ENCODE data around the gene FAM118B.
"Not testable (repeated sequence)": the region's sequence is repeated elsewhere in the genome, so short reads cannot be mapped to it uniquely, and the experiment has no call there.

The FAM118B gene

DNA sequence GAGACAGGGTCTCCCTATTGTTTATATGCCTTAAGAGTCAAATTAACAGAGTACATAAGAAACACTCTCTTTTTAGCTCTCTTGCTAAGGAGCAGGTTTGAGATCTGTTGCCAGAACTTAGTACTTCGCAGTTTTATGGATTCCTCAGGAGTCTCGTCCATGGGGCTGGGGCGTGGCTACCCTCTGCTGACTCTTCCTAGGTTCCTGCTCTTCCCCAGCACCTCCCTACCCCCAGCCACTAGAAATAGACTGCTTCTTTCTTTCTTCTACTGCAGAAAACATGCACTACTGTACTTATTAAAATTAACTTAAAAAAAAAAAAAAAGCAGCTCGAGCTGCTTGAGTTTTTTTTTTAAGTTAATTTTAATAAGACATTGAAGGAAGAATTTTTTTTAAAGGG, 8.0 kb downstream of the FAM118B start:
- no peak for DNase-seq

GRCh38 chr11:126224647-126225294, 13.2 kb downstream of the FAM118B start:
- DNase-seq, result no peak

DNA sequence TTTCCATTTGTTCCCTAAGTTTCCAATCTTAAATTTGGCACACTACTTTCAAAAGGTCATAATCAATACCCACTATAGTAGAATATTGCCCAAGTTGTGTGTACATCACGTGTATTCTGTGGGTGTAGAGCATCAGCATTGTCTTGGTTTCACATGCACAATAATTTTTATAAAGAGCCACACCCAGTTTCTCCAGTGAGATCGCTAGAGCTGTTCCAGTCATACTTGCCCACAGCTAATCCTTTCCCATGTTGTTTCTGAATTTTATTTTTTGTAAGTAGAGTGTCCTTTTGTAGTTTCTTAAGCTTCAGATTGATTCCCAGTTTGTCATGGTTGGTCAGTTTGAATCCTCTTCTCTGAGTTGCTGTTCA, 13.7 kb downstream of the FAM118B start:
- DNase-seq, result no peak

GRCh38 chr11:126226334-126227084, 14.9 kb downstream of the FAM118B start:
- no peak for DNase-seq

DNA sequence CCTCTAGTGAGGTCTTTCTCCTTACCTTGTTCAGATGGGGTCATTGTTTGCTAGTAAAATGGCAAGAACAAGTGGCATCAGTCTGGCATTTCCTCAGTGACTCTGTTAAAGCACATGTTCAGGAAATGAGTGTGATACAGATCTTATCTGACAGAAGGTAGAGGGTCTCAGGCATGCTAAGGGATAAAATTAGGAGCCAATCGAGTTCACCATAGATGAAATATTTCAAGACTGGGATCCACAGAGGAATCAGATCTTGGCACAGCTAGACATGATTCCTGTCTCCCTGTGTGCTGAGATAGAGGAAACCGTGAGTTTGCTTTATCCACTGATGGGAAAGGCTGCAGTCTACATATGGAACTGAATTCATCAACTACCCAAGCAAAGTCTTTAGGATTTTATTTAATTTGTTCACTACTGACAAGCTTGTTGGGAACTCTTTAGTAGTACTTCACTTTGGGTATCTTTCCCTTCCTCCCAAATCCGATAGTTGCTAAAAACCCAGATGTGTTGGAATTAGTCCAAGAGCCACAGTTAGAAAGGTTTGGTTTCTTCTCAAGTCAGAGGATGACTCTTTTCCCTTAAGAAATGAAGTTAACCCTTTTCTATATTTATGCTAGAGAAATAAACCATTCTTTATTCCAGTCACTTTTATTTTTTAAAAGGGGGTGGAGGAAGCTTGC, 18.4 kb downstream of the FAM118B start:
- DNase-seq, result no peak

GRCh38 chr11:126231725-126232459, 20.3 kb downstream of the FAM118B start:
- no peak for DNase-seq

DNA sequence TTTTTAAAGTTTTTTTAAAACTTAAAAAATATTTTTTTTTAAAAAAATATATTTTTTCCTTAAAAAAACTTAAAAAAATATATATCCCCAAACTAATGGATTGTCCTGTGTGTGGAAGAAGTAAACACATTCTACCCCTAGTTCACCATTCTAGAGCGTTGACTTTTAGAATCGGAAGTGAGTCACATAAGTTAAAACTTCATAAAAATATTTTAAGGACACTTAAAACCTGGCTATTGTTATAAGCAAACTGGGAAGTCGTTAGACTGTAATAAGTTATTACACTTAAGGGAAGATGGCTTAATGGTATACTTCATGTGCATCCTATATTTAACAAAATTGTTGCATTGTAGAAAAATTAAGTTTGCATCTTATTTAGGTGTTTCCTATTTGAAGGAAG, 21.1 kb downstream of the FAM118B start:
- no peak for DNase-seq

DNA sequence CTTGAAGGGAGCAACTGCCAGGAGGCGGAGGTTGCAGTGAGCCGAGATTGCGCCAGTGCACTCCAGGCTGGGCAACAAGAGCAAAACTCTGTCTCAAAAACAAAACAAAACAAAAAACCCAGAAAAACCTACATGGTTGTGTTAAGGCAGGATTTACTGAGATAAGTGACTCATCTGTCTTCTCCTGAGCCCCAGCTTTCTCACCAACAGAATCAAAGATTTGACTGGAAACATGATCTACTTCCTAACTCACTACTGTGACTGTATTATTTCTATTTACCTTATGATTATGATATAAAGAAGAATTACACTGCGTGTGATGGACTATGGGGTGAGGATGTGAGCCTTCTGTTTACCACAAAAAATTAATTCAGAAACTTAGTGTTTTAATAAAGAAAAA, 21.8 kb downstream of the FAM118B start:
- no peak for DNase-seq

GRCh38 chr11:126246636-126247035, 35.1 kb downstream of the FAM118B start:
- DNase-seq, result no peak

- DNase-seq, result no peak
Measured at GRCh38 chr11:126253265-126253664, 41.7 kb downstream of the FAM118B start.

GRCh38 chr11:126254819-126255218, 43.2 kb downstream of the FAM118B start:
- no peak for DNase-seq

DNA sequence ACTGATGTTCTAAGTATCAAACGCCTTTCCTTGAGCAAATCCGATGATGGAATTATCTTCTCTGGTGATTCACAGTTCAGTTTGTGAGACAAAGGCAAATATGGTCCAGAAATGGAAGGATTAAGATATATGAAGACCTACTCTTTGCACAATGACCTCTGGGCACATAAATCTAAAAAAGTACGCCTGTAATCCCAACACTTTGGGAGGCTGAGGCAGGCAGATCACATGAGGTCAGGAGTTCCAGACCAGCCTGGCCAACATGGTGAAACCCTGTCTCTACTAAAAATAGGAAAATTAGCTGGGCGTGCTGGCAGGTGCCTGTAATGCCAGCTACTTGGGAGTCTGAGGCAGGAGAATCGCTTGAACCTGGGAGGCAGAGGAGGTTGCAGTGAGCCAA, 43.9 kb downstream of the FAM118B start:
- DNase-seq, result not testable (repeated sequence)

DNA sequence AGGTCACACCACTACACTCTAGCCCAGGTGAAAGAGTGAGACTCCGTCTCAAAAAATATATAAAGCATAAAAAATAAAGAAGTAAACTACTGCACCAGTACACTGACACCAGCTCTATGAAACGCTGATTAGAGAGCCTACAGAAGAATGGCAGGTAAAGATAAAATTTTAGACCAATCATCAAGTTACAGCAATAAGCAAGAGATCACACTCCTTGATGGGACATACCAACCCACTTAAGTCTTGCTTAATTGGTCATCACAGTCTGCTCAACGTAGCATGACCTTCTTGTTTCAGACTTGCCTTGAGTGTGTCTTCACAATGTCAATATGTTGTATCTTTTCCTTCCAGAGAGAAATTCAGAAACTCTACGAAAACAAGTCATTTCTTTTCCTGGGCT, 44.6 kb downstream of the FAM118B start:
- no peak for DNase-seq

DNA sequence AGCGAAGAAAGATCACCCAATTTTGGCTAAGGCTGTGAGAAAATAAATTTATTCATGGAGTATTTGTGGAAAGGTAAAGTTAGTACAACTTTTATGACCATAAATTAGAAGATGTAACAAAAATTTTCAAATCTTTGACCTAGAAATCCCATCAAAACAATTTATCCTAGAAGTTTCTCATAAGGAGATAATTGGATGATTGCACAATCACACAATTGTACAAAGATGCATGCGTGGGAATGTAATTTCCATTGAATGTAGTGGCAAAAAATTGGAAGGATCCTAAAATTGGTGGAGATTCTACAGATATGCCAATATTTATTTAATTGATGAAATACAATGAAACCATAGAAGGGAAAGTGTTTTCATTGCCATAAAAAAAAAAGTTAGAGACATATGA, 45.6 kb downstream of the FAM118B start:
- no peak for DNase-seq

DNA sequence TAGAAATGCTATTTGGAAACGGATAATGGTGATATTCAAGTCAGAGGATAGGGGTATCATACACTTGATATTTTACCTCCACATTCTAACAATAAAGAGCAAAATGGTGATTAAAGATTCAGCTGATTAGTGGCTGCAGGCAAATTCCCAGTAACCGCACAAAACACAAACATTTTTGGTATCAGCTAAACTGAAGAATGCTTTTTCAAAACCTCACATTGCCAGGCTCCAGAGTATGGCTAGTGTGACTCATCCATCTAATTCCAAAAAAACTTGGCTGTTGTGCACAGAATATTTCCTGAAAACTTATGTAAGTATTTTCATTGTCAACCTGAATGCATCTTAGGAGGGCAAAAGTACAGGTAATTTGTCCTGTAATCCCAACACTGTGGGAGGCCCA, 46.2 kb downstream of the FAM118B start:
- no peak for DNase-seq

GRCh38 chr11:126262216-126262615, 50.6 kb downstream of the FAM118B start:
- DNase-seq, result no peak

- DNase-seq, result no peak
Measured at GRCh38 chr11:126263489-126263888, 51.9 kb downstream of the FAM118B start.

- no peak for DNase-seq
Measured at GRCh38 chr11:126265811-126266210, 54.2 kb downstream of the FAM118B start.

GRCh38 chr11:126267650-126268049, 56.1 kb downstream of the FAM118B start:
- no peak for DNase-seq

DNA sequence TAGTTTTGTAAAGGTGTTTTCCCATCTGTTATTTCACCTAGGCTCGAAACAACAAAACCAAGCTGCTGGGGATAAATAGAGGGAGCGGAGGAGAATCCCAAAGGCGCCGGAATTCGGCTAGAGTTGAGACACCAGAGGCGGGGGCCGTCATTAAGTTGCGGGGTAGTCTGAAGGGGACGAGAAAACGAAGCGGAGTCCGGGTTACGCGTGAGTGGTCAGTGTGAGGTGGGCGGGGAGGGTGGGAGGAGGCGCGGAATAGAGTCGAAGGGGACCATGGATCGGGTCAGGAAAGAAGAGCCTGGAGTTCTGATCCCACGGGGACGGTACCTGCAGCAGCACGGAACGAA, 56.8 kb downstream of the FAM118B start:
- DNase-seq, result no peak

DNA sequence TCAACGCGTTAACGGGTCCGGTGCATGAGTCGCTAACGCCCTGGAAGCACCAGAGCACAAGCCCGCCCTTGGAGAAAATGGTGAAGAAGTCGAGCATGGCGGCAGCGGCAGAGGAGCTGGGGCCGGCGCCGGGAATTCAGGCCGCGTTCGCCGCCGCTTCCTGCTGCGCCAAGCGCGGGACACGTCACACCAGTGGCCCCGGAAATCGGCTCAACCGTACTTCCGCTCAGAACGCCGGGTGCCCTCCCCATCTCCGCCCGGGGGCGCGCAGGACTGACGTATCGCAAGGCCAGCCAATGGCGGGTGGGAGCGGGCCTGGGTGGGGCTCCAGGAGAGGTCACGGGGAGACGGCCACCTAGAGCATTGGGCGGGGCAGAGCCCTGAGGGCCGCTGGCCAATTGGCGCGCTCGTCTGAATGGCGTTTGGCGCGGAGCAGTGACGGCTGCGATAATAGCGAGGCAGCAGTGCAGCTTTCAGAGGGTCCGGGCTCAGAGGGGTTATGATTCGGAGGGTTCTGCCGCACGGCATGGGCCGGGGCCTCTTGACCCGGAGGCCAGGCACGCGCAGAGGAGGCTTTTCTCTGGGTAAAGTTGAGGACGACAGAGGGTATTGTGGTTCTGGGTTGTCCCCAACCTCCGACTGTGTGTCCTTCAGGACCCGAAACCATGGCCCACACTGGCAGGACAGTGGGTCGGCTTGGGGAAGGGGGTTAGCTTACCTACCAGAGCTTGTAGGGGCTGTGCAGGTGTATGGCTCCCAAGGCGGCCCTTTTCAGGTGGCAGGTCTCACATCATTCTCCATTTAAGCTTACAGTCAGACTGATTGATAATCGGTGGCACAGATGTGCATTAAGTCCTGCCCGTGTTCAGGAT, 57.4 kb downstream of the FAM118B start, which contains the start of the genes FOXRED1 and SRPRA:
TSS of gene FOXRED1 (plus strand) at position 447 of the 872 bp plus-strand sequence. CDS start at position 500, 53 bp downstream.
TSS of gene SRPRA (minus strand) at position 188 of the 872 bp plus-strand sequence. CDS start at position 97, 91 bp downstream.
- peak; percentile 91 for DNase-seq

DNA sequence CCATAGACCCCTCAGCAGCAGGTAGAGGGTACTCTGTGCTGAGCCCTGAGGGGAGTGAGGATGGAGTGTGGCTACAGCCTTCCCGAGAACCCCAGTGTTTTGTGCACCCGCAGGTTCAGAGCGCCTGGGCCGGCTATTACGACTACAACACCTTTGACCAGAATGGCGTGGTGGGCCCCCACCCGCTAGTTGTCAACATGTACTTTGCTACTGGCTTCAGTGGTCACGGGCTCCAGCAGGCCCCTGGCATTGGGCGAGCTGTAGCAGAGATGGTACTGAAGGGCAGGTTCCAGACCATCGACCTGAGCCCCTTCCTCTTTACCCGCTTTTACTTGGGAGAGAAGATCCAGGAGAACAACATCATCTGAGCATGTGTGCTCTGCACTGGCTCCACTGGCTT, 65.7 kb downstream of the FAM118B start:
- DNase-seq, result no peak
